Hepatocyte (in vitro differentiated cells): ENCODE measurements around the gene FHIP2A.

Source experiments
- EZH2 ChIP-seq: fragments of 200-600 bp; sonication (generic); IDR thresholded peaks from 2 replicates; pipeline ENCODE4 v1.6.1; 2016; ENCODE audit warnings: antibody characterized with exemption, mild to moderate bottlenecking, borderline replicate concordance
- EZH2phosphoT487 ChIP-seq: fragments of 200-600 bp; sonication (generic); IDR thresholded peaks from one replicate; pipeline ENCODE4 v1.6.1; 2018; ENCODE audit warnings: antibody characterized with exemption, mild to moderate bottlenecking, low read depth, moderate library complexity; ENCODE audit not compliant: unreplicated experiment, severe bottlenecking
- TF ChIP-seq, protein P1 (sequence below): fragments of 200-600 bp; sonication (generic); IDR thresholded peaks from 2 replicates; pipeline ENCODE4 v1.5.1; 2016; ENCODE audit warnings: antibody characterized with exemption, mild to moderate bottlenecking; ENCODE audit not compliant: poor library complexity

- TF ChIP-seq, protein P1, sequence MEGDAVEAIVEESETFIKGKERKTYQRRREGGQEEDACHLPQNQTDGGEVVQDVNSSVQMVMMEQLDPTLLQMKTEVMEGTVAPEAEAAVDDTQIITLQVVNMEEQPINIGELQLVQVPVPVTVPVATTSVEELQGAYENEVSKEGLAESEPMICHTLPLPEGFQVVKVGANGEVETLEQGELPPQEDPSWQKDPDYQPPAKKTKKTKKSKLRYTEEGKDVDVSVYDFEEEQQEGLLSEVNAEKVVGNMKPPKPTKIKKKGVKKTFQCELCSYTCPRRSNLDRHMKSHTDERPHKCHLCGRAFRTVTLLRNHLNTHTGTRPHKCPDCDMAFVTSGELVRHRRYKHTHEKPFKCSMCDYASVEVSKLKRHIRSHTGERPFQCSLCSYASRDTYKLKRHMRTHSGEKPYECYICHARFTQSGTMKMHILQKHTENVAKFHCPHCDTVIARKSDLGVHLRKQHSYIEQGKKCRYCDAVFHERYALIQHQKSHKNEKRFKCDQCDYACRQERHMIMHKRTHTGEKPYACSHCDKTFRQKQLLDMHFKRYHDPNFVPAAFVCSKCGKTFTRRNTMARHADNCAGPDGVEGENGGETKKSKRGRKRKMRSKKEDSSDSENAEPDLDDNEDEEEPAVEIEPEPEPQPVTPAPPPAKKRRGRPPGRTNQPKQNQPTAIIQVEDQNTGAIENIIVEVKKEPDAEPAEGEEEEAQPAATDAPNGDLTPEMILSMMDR = no peak
- TF ChIP-seq EZH2phosphoT487 (no peak), EZH2 (no peak)
These were observed 26.5 kb upstream of the FHIP2A start for GRCh38 chr10:114795039-114795438.
